Activated B cell treated with CpG ODN at 0.5 μM for 24 hours (primary cell): ENCODE measurements around the gene TSPAN19. TPM values are rescaled to one million over a fixed set of nuclear protein-coding genes. Genes with fewer than 3 reads are reported as not detected.
A peak's percentile ranks its signal among the peaks of the same experiment; 100 is the strongest.

Experiments
- ATAC-seq: fragments of 200-7000 bp; cut with Tn5 transposase; one replicate; pipeline ENCODE4 v1.10.0; 2021; ENCODE audit warnings: low read depth, mild to moderate bottlenecking, moderate library complexity
- CTCF ChIA-PET: fragments of 350-600 bp; sonication (Branson Sonifier 250); formaldehyde crosslinking; loops from one replicate; lab custom pipeline; 2021; ENCODE audit warnings: antibody characterized with exemption; lab: Charles Lee
- POLR2A ChIA-PET: fragments of 350-600 bp; sonication (Branson Sonifier 250); formaldehyde crosslinking; loops from one replicate; lab custom pipeline; 2021; ENCODE audit warnings: antibody characterized with exemption; lab: Charles Lee
- DNase-seq: peaks from one replicate; pipeline ENCODE4 v3.0.0; 2022
- H3K27ac Mint-ChIP-seq: one replicate; pipeline ENCODE4 v1.8.0; 2020; ENCODE audit warnings: mixed read lengths
- H3K27me3 Mint-ChIP-seq: one replicate; pipeline ENCODE4 v1.8.0; 2021; ENCODE audit warnings: mixed read lengths
- H3K36me3 Mint-ChIP-seq: one replicate; pipeline ENCODE4 v1.8.0; 2021; ENCODE audit warnings: low read depth, mixed read lengths
- H3K4me1 Mint-ChIP-seq: one replicate; pipeline ENCODE4 v1.8.0; 2021; ENCODE audit warnings: mixed read lengths
- H3K4me3 Mint-ChIP-seq: one replicate; pipeline ENCODE4 v1.8.0; 2020; ENCODE audit warnings: mild to moderate bottlenecking, mixed read lengths
- H3K9me3 Mint-ChIP-seq: one replicate; pipeline ENCODE4 v1.8.0; 2020; ENCODE audit warnings: mixed read lengths
- CTCF ChIP-seq: fragments of 200-600 bp; IDR thresholded peaks from one replicate; pipeline ENCODE4 v1.8.0; 2022; ENCODE audit warnings: antibody characterized with exemption, mild to moderate bottlenecking
- intact Hi-C: fragments of 100-400 bp; cut with micrococcal nuclease; formaldehyde crosslinking; loops from one replicate; pipeline ENCODE4 v1.15.1; 2024
- total RNA-seq: library from RNA; stranded (reverse); gene quantifications from 2 replicates; pipeline ENCODE4 v1.2.3, GENCODE V29; 2022

Gene TSPAN19
- total RNA-seq, 1 donor from 2014 or later = not detected

DNA sequence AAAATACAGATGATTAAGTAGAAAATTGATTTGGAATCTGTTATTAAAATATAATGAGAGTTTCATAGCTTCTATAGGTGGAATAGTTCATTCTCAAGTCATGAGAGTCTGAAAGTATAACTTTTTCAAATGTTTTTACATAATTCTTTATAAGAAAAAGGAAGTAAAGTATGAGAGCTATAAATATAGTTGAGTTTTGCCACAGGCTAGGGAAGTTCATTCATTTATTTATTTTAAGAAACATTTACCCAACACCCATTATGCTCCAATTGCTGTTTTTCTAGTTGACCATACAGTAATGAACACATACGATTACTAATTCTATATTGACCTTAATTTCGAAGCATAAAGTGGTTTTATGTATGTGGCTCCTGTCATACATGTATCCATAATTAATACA, 24.8 kb upstream of the TSPAN19 start:
- Mint-ChIP-seq H3K4me1 (peaks cover 23% of the 10 kb centered on the region), H3K27ac (no peak overlapping the region), H3K27me3 (no peaks in the 10 kb centered on the region), H3K9me3 (peaks cover 3% of the 10 kb centered on the region), H3K4me3 (no peak overlapping the region), H3K36me3 (no peaks in the 10 kb centered on the region)
- DNase-seq (no peak), ATAC-seq (no peak)
- intact Hi-C loops = no loop called here
- no peak for TF ChIP-seq CTCF
- ChIA-PET CTCF (no interaction called here), POLR2A (no interaction called here)

DNA sequence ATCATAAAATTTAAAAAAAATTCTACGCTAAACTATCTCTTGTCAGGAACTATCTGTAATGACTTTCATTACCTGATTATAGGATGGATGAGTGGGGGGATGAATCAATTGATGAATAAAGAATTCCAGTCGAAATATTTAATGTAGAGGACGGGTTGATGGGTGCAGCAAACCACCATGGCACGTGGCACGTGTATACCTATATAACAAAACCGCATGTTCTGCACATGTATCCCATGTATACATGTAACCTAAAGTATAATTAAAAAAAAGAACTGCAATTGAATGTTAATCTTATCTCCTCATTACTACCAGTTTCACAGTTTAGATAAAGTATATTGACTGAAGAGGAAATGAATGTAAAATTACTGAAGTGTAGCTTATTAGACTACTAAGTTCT, 23.5 kb upstream of the TSPAN19 start:
- intact Hi-C loops = no loop called here
- Mint-ChIP-seq H3K27me3 (no peaks in the 10 kb centered on the region), H3K27ac (no peak overlapping the region), H3K4me1 (peaks cover 23% of the 10 kb centered on the region), H3K9me3 (peaks cover 3% of the 10 kb centered on the region), H3K4me3 (no peak overlapping the region), H3K36me3 (no peaks in the 10 kb centered on the region)
- DNase-seq (no peak), ATAC-seq (no peak)
- CTCF ChIA-PET = interaction anchor here (1.9 kb wide), 1 partner anchor 185 kb away, joined by 10 read pairs; no protein-coding TSS in a partner anchor
- TF ChIP-seq CTCF = no peak
- POLR2A ChIA-PET = no interaction called here

DNA sequence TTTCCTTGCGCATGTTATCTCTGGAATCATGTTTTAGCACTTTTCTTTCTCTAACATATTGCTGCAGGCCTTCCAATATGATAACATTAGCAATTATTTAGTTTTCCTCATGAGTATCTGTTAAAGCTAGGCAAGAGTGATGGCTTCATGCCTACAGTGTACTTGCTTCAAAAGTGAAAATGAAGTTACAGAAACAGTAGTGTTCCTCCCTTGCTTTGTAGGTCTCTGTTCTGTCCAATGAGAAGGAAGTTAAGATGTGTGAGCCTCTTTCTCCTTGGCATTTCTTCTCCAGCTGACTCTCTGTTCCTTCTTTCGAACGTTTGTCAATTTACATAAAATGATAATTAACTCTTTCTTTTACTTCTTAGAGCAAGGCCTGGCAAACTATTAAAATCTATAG, 22.3 kb upstream of the TSPAN19 start:
- CTCF ChIA-PET = interaction anchor here (1.0 to 1.9 kb wide), 3 partner anchors 180 to 187 kb away, joined by 3 to 10 read pairs (median 4); no protein-coding TSS in a partner anchor
- ATAC-seq = no peak
- H3K36me3 Mint-ChIP-seq = no peaks in the 10 kb centered on the region
- no peaks in the 10 kb centered on the region for H3K27me3 Mint-ChIP-seq
- H3K4me1 Mint-ChIP-seq = peaks cover 23% of the 10 kb centered on the region
- H3K4me3 Mint-ChIP-seq = no peak overlapping the region
- POLR2A ChIA-PET = no interaction called here
- no peak for TF ChIP-seq CTCF
- no peak for DNase-seq
- peaks cover 3% of the 10 kb centered on the region for H3K9me3 Mint-ChIP-seq
- intact Hi-C loops = no loop called here
- H3K27ac Mint-ChIP-seq = no peak overlapping the region

GRCh38 chr12:85057370-85057963, 21.4 kb upstream of the TSPAN19 start:
- POLR2A ChIA-PET = no interaction called here
- H3K27ac Mint-ChIP-seq = no peak overlapping the region
- H3K9me3 Mint-ChIP-seq = no peaks in the 10 kb centered on the region
- no peak for DNase-seq
- intact Hi-C loops = loop anchor here (1.0 kb wide), 1 partner anchor 183 kb away; no protein-coding TSS in a partner anchor
- no peaks in the 10 kb centered on the region for H3K27me3 Mint-ChIP-seq
- no peak overlapping the region for H3K4me3 Mint-ChIP-seq
- H3K4me1 Mint-ChIP-seq = peaks cover 23% of the 10 kb centered on the region
- H3K36me3 Mint-ChIP-seq = no peaks in the 10 kb centered on the region
- peak; percentile 86 for TF ChIP-seq CTCF
- CTCF ChIA-PET = interaction anchor here (0.9 to 1.9 kb wide), 4 partner anchors 10 to 183 kb away, joined by 3 to 10 read pairs (median 4); no protein-coding TSS in a partner anchor
- ATAC-seq = peak; percentile 40

DNA sequence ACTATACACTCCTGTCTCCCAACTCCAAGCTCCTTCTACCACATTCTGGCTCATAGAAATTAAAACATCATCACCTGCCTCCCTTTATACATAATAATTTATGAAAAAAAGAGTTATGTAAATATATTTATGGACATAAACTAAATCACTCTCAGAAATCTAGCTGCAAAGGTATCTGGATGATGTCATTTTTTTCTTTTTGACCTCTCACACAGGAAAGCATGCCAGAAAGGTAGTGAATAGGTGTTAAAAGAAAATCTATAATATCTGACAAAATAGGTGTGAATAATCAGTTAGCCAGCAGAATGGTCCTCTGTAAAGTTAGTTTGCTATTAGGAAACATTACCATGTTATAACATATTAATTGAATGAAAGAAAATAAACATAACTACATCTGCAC, 7.8 kb upstream of the TSPAN19 start:
- ATAC-seq = no peak
- ChIA-PET CTCF (no interaction called here), POLR2A (no interaction called here)

More for the DNA sequence above, 7.8 kb upstream of the TSPAN19 start:
- DNase-seq = no peak
- H3K4me3 Mint-ChIP-seq = no peak overlapping the region
- no peaks in the 10 kb centered on the region for H3K4me1 Mint-ChIP-seq
- no peaks in the 10 kb centered on the region for H3K36me3 Mint-ChIP-seq
- H3K27me3 Mint-ChIP-seq = no peaks in the 10 kb centered on the region
- intact Hi-C loops = no loop called here
- no peak overlapping the region for H3K27ac Mint-ChIP-seq
- TF ChIP-seq CTCF = no peak
- H3K9me3 Mint-ChIP-seq = no peaks in the 10 kb centered on the region
